Naive thymus-derived CD8-positive, alpha-beta T cell (primary cell): ENCODE measurements around the gene KLHDC7A. TPM values are rescaled to one million over a fixed set of nuclear protein-coding genes. Genes with fewer than 3 reads are reported as not detected.
A peak's percentile ranks its signal among the peaks of the same experiment; 100 is the strongest.

Source experiments
- ATAC-seq, 2 donors: fragments of 150-1000 bp; cut with Tn5 transposase in 1 of 2; sonication (Bioruptor Pico), chemical (Tn5 transposase) in 1 of 2; 1 replicate in 1 of 2; 2 replicates in 1 of 2; pipeline ENCODE4 v1.10.0; 2021; ENCODE audit warnings: mild to moderate bottlenecking in 2 of 2, moderate library complexity in 2 of 2
- POLR2A ChIA-PET: fragments of 350-600 bp; sonication (Branson Sonifier 250); formaldehyde crosslinking; loops from one replicate; lab custom pipeline; 2021; ENCODE audit warnings: antibody characterized with exemption; lab: Charles Lee
- DNase-seq, 10 donors: peaks; one replicate each; pipeline versions ENCODE4 v3.0.0 to v3.0.0-alpha.2; 2020 to 2022
- H3K27ac Mint-ChIP-seq, 10 donors: one replicate each; pipeline ENCODE4 v1.8.0; 2020 to 2022; ENCODE audit warnings: mild to moderate bottlenecking in 10 of 10, mixed read lengths in 10 of 10, moderate library complexity in 4 of 10, inconsistent platforms in 1 of 10
- H3K27me3 Mint-ChIP-seq, 5 donors: one replicate each; pipeline ENCODE4 v1.8.0; 2021 to 2022; ENCODE audit warnings: mixed read lengths in 5 of 5
- H3K36me3 Mint-ChIP-seq, 3 donors: one replicate each; pipeline ENCODE4 v1.8.0; 2020 to 2022; ENCODE audit warnings: mixed read lengths in 3 of 3, mild to moderate bottlenecking in 2 of 3, inconsistent platforms in 1 of 3
- H3K4me1 Mint-ChIP-seq, 4 donors: one replicate each; pipeline ENCODE4 v1.8.0; 2021 to 2022; ENCODE audit warnings: mixed read lengths in 4 of 4
- H3K4me3 Mint-ChIP-seq, 10 donors: one replicate each; pipeline ENCODE4 v1.8.0; 2020 to 2022; ENCODE audit warnings: mild to moderate bottlenecking in 10 of 10, mixed read lengths in 10 of 10, moderate library complexity in 6 of 10, inconsistent platforms in 1 of 10
- H3K9me3 Mint-ChIP-seq, 9 donors: one replicate each; pipeline ENCODE4 v1.8.0; 2020 to 2022; ENCODE audit warnings: mixed read lengths in 9 of 9, mild to moderate bottlenecking in 3 of 9, inconsistent platforms in 1 of 9, moderate library complexity in 1 of 9
- polyA plus RNA-seq, 3 donors: library from polyadenylated mRNA; unstranded; fragments of 300-500 nt; fragmentation: Illumina TruSeq; gene quantifications; one replicate each; pipeline ENCODE4 v1.2.3, GENCODE V29; 2021
- total RNA-seq, 8 experiments: library from RNA in 2 of 8; stranded (reverse) in 2 of 8; gene quantifications; one replicate each; pipeline ENCODE4 v1.2.3 and lab custom pipeline; 2021 to 2026

KLHDC7A gene
- total and polyA plus RNA-seq, 5 experiments from 2014 or later: not detected

GRCh38 chr1:18496056-18496455 lies 15.3 kb downstream of the KLHDC7A start:
- no peak for DNase-seq
- Mint-ChIP-seq H3K27me3 (peaks cover 31 to 59% (median 36%) of the 10 kb centered on the region in 5 donors), H3K27ac (peak overlapping the region in 1 of 10 donors; percentile 6)

DNA sequence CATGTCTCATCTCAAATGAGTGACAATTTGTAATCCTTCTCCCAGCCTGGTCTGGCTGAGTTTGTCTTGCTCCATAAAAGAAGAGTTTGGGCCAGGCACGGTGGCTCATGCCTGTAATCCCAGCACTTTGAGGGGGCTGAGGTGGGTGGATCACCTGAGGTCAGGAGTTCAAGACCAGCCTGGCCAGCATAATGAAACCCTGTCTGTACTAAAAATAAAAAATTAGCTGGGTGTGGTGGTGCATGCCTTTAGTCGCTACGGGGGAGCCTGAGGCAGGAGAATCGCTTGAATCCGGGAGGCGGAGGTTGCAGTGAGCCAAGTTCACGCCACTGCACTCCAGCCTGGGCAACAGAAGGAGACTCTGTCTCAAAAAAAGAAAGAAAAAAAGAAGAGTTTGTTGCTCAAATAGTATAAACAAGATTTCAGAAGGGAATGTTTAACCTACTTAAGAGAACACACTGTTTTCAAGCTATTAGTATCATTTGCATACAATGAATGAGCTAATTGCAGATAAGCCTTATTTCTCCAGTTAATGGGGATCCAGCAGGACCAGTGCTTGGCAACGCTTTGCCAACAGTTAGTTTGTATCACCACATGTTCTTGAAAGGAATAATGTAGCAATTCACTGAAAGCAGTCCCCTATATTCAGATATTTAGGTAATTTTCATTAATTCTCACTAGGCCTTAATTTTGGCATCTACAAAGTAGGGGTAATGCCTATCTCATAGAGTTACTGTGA lies 15.9 kb downstream of the KLHDC7A start:
- Mint-ChIP-seq H3K36me3 (no peaks in the 10 kb centered on the region), H3K27me3 (peaks cover 33 to 61% (median 41%) of the 10 kb centered on the region in 5 donors), H3K4me3 (no peak overlapping the region), H3K4me1 (no peaks in the 10 kb centered on the region), H3K9me3 (peaks cover 0 to 3% (median 0%) of the 10 kb centered on the region in 9 donors), H3K27ac (peak overlapping the region in 1 of 10 donors; percentile 6)
- POLR2A ChIA-PET: no interaction called here
- DNase-seq (no peak), ATAC-seq (no peak)

More at GRCh38 chr1:18496056-18496455, 15.3 kb downstream of the KLHDC7A start:
- POLR2A ChIA-PET: no interaction called here
- Mint-ChIP-seq H3K9me3 (peaks cover 0 to 3% (median 0%) of the 10 kb centered on the region in 9 donors), H3K4me1 (no peaks in the 10 kb centered on the region), H3K4me3 (no peak overlapping the region), H3K36me3 (no peaks in the 10 kb centered on the region)
- ATAC-seq: no peak

DNA sequence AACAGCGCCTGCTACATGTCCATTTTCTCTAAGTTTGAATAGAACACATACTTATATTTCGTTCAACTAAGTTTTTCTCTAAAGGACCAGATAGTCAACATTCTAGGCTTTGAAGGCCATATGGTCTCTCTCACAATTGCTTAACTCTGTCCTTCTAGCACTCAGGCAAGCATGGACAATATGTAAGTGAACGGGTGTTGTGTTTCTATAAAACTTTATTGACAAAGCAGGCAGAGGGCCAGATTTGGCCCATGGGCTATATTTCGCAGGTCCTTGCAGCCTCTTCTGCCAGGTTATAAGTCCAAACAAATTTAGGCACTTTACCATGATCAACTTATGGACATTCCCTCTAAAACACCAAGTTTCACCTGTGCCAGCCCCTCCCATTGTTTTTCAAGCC lies 21.1 kb downstream of the KLHDC7A start:
- DNase-seq (no peak), ATAC-seq (no peak)
- Mint-ChIP-seq H3K36me3 (no peaks in the 10 kb centered on the region), H3K4me1 (no peaks in the 10 kb centered on the region), H3K27me3 (peaks cover 24 to 47% (median 40%) of the 10 kb centered on the region in 5 donors), H3K4me3 (no peak overlapping the region), H3K9me3 (peaks cover 0 to 22% (median 10%) of the 10 kb centered on the region in 9 donors), H3K27ac (no peak overlapping the region)
- POLR2A ChIA-PET: no interaction called here

DNA sequence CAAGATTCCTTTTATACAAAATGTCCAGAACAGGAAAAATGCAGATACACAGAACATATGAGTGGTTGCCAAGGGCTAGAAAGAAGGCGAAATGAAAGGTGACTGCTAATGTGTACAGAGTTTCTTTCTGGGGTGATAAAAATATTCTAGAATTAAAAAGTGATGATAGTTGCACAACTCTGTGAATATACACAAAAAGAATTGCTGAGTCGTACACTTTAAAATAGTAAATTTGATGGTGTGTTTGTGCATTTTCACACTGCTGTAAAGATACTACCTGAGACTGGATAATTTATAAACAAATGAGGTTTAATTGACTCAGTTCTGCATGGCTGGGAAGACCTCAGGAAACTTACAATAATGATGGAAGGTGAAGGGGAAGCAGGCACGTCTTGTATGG lies 23.9 kb downstream of the KLHDC7A start:
- peaks cover 10 to 23% (median 20%) of the 10 kb centered on the region in 5 donors for H3K27me3 Mint-ChIP-seq
- no peak for ATAC-seq
- H3K4me3 Mint-ChIP-seq: no peak overlapping the region

GRCh38 chr1:18505666-18506065 lies 24.9 kb downstream of the KLHDC7A start:
- Mint-ChIP-seq H3K9me3 (peaks cover 0 to 46% (median 16%) of the 10 kb centered on the region in 9 donors), H3K27me3 (peaks cover 6 to 18% (median 9%) of the 10 kb centered on the region in 5 donors), H3K27ac (no peak overlapping the region), H3K36me3 (peaks cover 0 to 20% (median 0%) of the 10 kb centered on the region in 3 donors), H3K4me1 (no peaks in the 10 kb centered on the region), H3K4me3 (no peak overlapping the region)
- ATAC-seq (no peak), DNase-seq (no peak)
- POLR2A ChIA-PET: no interaction called here

More for the DNA sequence above, 23.9 kb downstream of the KLHDC7A start:
- Mint-ChIP-seq H3K4me1 (no peaks in the 10 kb centered on the region), H3K27ac (no peak overlapping the region), H3K36me3 (peaks cover 0 to 14% (median 0%) of the 10 kb centered on the region in 3 donors), H3K9me3 (peaks cover 0 to 46% (median 15%) of the 10 kb centered on the region in 9 donors)
- POLR2A ChIA-PET: no interaction called here
- no peak for DNase-seq

GRCh38 chr1:18508084-18508483 lies 27.4 kb downstream of the KLHDC7A start:
- Mint-ChIP-seq H3K27ac (no peak overlapping the region), H3K4me3 (no peak overlapping the region), H3K36me3 (peaks cover 0 to 24% (median 3%) of the 10 kb centered on the region in 3 donors), H3K27me3 (peaks cover 3 to 20% (median 19%) of the 10 kb centered on the region in 5 donors), H3K9me3 (peaks cover 0 to 55% (median 21%) of the 10 kb centered on the region in 9 donors), H3K4me1 (peaks cover 0 to 1% (median 0%) of the 10 kb centered on the region in 4 donors)
- POLR2A ChIA-PET: no interaction called here
- ATAC-seq (no peak), DNase-seq (no peak)

DNA sequence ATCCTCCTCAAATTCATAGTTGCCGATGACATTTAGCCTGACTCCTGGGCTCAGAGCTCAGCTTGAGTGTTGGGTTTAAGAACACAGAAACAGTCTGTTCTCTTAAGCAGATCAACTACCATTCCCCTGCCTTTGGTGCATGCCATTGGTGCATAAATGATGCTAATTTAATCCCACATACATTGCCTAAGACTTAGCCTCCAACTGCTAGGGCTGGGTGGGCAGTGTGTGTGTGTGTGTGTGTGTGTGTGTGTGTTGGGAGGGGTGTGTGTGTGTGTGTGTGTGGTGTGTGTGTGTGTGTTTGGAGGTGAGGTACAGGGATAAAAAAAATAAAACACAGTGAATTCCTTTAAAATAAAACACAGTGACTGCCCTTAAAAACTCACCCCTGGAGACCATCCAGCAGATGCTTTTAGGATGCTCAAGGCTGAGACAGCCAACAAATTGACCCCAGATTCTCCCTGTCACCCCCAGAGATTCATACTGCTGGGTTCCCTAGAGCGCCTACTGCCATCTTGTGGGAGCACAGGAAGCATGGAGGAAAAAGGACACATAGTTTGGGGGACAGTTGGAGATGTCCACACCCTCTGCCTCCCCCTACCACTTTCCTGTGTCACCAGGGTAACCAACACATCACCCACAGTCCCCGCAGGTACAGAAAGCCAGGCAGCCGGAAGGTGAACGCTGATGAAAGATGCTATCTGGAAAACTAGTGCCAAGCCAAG lies 30.6 kb downstream of the KLHDC7A start:
- DNase-seq (no peak), ATAC-seq (no peak)
- H3K9me3 Mint-ChIP-seq: peaks cover 6 to 66% (median 31%) of the 10 kb centered on the region in 9 donors
- H3K27me3 Mint-ChIP-seq: peaks cover 3 to 20% (median 18%) of the 10 kb centered on the region in 5 donors
- peaks cover 0 to 38% (median 5%) of the 10 kb centered on the region in 3 donors for H3K36me3 Mint-ChIP-seq
- no peak overlapping the region for H3K27ac Mint-ChIP-seq
- H3K4me1 Mint-ChIP-seq: peaks cover 0 to 1% (median 0%) of the 10 kb centered on the region in 4 donors
- POLR2A ChIA-PET: no interaction called here
- H3K4me3 Mint-ChIP-seq: no peak overlapping the region

DNA sequence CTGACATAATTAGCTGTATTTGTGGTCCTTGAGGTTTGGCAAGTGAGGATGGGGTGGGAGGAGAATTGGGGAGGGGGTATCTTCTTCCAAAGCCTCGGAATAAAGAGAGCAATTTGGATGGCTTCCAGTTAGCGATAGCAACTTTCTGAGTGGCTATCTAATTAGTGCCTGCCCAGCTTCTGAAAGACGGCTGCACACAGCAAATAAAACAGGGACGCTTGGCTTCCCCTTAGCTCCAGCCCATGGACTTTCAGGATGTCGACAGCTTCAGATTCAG lies 31.1 kb downstream of the KLHDC7A start:
- Mint-ChIP-seq H3K27me3 (peaks cover 3 to 20% (median 15%) of the 10 kb centered on the region in 5 donors), H3K4me3 (no peak overlapping the region), H3K9me3 (peaks cover 5 to 63% (median 31%) of the 10 kb centered on the region in 9 donors), H3K27ac (no peak overlapping the region), H3K4me1 (peaks cover 0 to 1% (median 0%) of the 10 kb centered on the region in 4 donors), H3K36me3 (peaks cover 0 to 38% (median 5%) of the 10 kb centered on the region in 3 donors)
- no peak for DNase-seq
- ATAC-seq: no peak
- POLR2A ChIA-PET: no interaction called here

DNA sequence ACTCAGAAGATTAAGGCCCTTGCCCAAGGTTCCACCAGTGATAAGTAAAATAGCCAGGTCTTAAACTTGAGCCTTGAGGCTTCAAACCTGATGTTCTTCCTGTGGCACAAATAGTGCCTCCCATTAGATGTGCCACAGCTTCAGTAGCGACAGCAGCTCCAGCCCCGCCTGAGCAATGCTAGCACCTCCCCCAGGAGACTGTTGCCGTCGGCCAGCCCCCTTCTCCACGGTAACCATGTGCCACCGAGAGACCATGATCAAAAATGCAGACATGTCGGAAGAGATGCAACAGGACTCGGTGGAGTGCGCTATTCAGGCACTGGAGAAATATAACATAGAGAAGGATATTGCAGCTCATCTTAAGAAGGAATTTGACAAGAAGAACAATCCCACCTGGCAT lies 32.2 kb downstream of the KLHDC7A start:
- POLR2A ChIA-PET: no interaction called here
- DNase-seq (no peak), ATAC-seq (no peak)
- peaks cover 0 to 34% (median 5%) of the 10 kb centered on the region in 3 donors for H3K36me3 Mint-ChIP-seq
- peaks cover 0 to 1% (median 0%) of the 10 kb centered on the region in 4 donors for H3K4me1 Mint-ChIP-seq
- peaks cover 3 to 20% (median 15%) of the 10 kb centered on the region in 5 donors for H3K27me3 Mint-ChIP-seq
- no peak overlapping the region for H3K27ac Mint-ChIP-seq
- H3K4me3 Mint-ChIP-seq: peak overlapping the region in 1 of 10 donors; percentile 35
- peaks cover 10 to 63% (median 29%) of the 10 kb centered on the region in 9 donors for H3K9me3 Mint-ChIP-seq

DNA sequence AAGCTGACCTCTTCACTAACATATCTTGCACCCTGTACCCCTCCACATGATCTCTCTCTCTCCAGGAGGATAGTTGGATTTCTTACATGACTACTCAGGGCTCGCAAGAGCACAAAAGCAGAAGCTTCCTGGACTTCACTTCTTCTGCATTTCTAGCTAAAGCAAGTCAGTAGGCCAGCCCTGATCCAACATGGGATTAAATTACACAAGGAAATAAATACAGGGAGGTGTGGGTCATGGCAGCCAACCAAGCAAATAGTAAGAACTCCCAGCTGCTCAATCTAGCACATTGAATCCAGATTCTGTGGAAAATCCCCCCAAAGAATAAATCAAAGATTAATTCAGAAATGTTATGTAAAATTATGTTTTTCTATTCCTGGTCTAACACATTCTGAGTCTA lies 33.3 kb downstream of the KLHDC7A start:
- H3K4me3 Mint-ChIP-seq: no peak overlapping the region
- peaks cover 0 to 30% (median 5%) of the 10 kb centered on the region in 3 donors for H3K36me3 Mint-ChIP-seq
- POLR2A ChIA-PET: no interaction called here
- no peak for DNase-seq
- no peak for ATAC-seq
- H3K27me3 Mint-ChIP-seq: peaks cover 6 to 26% (median 19%) of the 10 kb centered on the region in 5 donors
- no peak overlapping the region for H3K27ac Mint-ChIP-seq
- H3K9me3 Mint-ChIP-seq: peaks cover 8 to 60% (median 29%) of the 10 kb centered on the region in 9 donors
- peaks cover 0 to 1% (median 0%) of the 10 kb centered on the region in 4 donors for H3K4me1 Mint-ChIP-seq

DNA sequence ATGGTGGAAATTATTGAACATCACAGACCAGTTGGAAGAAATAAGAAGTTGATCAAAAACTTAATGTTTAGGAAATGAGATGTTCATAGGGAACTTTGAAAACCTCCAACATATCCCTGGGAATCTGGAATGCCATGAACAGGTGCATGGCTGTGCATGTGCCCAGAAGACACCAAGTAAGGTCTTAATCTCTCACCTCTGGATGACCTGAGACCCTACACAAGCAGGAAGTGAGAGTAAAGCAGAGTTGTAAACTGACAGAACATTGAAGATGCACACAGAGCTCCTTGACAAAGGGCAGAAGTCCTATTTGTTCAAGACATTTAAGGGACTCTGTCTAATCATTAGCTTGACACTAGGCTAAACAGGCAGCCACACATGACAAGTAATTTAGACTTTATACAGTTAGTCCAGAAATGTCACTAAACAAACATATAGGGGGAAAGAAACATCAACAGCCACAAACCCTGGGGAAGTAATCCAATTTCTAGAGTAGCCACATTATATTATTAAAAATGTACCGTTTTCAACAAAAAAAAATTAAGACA lies 34.5 kb downstream of the KLHDC7A start:
- H3K27ac Mint-ChIP-seq: no peak overlapping the region
- peaks cover 8 to 57% (median 29%) of the 10 kb centered on the region in 9 donors for H3K9me3 Mint-ChIP-seq
- POLR2A ChIA-PET: no interaction called here
- ATAC-seq: no peak
- DNase-seq: no peak
- H3K36me3 Mint-ChIP-seq: peaks cover 0 to 21% (median 5%) of the 10 kb centered on the region in 3 donors
- H3K4me1 Mint-ChIP-seq: peaks cover 0 to 1% (median 0%) of the 10 kb centered on the region in 4 donors
- H3K4me3 Mint-ChIP-seq: no peak overlapping the region
- H3K27me3 Mint-ChIP-seq: peaks cover 7 to 37% (median 23%) of the 10 kb centered on the region in 5 donors

GRCh38 chr1:18516473-18516872 lies 35.7 kb downstream of the KLHDC7A start:
- Mint-ChIP-seq H3K36me3 (peaks cover 0 to 21% (median 5%) of the 10 kb centered on the region in 3 donors), H3K9me3 (peaks cover 8 to 57% (median 27%) of the 10 kb centered on the region in 9 donors), H3K27me3 (peaks cover 7 to 46% (median 22%) of the 10 kb centered on the region in 5 donors), H3K4me3 (no peak overlapping the region), H3K4me1 (peaks cover 0 to 1% (median 0%) of the 10 kb centered on the region in 4 donors), H3K27ac (no peak overlapping the region)
- POLR2A ChIA-PET: no interaction called here
- ATAC-seq (no peak), DNase-seq (no peak)
